HG03354 (cell line): ENCODE measurements around the gene SNX9.
"Not testable (repeated sequence)": the region's sequence is repeated elsewhere in the genome, so short reads cannot be mapped to it uniquely, and the experiment has no call there.

Experiments used
- ATAC-seq: cut with Tn5 transposase; IDR thresholded peaks from one replicate; pipeline ENCODE4 v1.9.1; 2021; ENCODE audit warnings: mild to moderate bottlenecking; ENCODE audit not compliant: unreplicated experiment, poor library complexity, severe bottlenecking

The SNX9 gene

DNA sequence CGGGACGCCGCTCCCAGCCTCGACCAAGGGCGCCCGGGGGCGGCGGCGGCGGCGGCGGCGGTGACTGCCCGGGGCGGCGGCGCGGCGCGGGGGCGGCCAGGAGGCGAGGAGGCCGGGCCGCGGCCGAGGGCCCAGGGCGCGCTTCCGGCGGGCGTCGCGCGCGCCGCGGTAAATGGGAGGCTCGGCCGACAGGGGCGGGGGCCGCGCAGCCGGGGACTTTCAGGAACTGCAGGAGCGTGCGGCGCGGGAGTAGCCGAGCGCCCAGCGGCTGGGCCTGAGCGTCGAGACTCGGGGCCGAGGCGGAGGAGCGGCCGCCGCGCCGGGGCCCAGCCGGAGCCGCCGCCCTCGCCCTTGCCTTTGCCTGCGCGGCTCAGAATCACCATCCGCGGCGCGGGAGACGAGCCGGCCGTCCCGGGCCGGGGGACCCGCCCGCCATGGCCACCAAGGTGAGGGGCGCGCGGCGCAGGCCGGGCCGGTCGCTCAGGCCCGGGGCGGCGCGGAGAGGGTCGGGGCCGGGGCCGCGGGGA lies at the start of gene SNX9:
SNX9 (plus strand) TSS at position 246 of the 527 bp plus-strand sequence; CDS start at position 435, 189 bp downstream.
- ATAC-seq: peak; percentile 73

DNA sequence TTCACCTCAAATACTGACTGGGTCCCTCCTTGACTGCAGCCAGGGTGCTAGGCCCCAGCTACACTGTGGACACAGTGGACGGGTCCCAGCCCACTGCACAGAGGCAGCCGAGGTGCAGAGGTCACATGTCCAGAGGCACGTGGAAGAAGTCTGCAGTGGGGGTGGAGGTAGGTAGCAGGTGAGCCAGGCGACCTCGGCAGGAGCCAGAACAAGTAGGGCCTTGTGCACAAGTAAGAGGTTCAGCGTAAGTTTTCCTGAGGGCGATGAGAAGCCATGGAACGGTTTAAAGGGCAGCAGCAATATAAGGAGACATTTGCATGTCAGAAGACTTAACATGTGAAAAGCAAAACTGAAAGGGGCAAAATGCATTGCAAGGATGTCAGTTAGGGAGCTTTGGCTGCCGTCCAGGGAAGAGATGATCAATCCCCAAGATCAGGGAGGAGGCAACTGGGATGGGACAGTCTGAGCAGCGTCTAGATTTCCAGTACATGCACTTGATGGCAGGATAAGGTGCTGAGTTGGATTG lies 49.7 kb upstream of the SNX9 start:
- ATAC-seq: no peak

DNA sequence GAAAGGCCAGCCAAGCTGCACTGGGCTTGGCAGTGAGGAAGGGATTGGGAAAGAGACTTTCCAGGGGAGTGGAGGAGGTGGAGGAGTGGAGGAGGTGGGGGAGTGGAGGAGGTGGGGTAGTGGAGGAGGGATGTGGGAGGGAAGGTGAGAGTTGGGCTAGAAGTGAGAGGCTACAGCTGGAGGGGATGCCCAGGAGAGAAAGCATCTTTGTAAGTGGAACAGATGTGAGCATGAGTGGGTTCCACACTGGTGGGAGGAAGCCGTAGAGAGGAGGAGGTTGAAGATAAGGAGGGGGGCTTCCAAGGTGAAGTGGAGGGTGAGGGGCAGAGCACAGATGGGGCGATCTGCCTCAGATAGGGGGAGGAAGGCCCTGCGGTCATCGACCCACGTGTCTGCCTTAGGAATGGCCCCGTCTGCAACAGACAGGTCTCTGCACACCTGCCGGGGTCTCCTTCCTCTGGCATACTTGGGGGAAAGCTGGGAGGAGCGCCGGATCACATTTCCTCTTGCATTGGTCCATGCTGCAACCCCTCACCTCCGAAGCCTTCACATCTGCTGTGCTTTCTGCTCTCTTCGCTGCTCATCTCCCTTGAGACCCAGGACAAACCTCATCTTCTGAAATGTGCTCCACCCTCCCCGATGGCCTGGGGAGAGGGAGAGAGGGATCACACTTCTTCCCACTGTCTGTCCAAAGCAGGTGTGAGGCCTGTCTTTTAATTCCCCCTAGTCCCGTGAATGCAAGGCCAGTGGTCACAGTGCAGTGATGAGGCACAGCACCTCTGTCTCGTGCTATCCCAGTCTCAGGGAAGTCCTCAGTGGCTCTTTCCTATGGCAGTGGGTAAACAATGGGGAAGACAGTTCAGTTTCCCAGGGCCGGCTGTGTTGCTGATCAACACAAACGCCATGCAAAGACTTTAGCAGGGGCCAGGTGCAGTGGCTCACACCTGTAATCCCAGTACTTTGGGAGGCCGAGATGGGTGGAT lies 48.6 kb upstream of the SNX9 start:
- ATAC-seq: no peak

DNA sequence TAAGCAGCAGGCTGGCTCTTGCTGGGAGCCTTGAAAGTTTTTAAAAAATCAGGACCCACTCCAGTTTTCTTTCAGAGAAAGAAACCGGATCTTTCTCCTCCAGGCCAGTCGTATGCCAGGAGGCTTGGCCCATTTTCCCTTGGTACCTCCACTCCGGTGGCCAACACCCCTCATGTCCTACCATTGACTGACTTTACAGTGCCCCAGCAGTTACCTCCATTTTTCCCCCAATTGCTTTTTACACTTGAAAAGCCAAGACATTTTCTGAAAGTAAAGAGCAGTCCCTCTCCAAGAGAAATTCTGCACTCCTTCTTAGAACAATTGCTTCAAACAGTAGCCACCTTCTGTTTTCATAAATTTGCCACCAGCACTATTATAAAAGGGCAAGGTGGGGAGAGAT lies 47.7 kb upstream of the SNX9 start:
- no peak for ATAC-seq

DNA sequence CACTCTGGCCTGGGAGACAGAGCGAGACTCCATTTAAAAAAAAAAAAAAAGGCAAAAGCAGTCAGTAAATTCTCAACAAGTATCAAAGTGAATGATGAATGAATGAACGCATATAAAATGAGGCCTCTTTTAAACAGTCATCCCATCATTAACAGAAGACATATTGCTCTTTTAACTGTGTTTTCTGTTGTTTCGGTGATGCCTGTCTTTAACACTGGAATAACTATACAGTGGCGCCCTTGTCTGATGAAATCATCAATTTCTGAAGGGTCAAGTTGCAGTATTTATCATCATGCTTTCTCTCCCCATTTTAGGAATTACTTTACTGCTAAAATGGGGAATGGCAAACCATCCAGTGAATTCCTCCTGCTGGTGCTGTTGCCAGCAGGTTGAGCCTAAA lies 45.7 kb upstream of the SNX9 start:
- ATAC-seq: no peak

DNA sequence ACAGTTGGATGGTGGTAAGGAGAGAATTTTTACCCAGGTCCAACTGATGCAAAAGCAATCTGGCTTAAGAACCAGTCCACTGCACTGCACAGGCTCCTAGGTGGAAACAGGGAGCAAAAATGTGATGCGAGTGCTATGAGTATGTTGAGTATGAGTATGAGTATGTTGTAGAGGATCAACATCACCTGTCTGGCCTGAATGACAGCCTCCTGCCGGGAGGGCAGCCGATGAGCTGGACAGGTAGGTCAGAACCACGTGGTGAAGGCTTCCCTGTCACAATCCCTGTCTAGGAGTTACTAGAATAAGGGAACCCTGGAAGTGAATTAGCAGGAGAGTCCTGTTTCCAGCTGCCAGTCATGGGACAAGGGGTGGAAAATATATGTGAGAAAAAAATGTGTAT lies 44.3 kb upstream of the SNX9 start:
- ATAC-seq: no peak

GRCh38 chr6:157779705-157780604 lies 43.1 kb upstream of the SNX9 start:
- no peak for ATAC-seq

- ATAC-seq: no peak
Measured at GRCh38 chr6:157785636-157786035, 37.4 kb upstream of the SNX9 start.

DNA sequence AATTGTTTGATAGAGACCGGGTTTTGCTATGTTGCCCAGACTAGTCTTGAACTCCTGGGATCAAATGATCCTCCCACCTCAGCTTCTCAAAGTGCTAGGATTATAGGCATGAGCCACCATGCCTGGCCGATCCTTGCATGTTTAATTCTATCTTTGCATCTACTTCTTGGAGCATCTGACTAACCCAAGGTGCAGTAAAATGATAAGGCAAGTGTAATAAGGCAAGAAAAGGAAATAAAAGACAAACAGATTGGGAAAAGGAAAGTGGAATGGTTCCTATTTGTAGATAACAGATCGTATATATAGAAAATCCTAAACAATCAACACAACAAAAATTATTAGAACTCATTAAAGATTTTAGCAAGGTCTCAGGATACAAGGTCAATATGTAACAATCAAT lies 36.8 kb upstream of the SNX9 start:
- no peak for ATAC-seq

DNA sequence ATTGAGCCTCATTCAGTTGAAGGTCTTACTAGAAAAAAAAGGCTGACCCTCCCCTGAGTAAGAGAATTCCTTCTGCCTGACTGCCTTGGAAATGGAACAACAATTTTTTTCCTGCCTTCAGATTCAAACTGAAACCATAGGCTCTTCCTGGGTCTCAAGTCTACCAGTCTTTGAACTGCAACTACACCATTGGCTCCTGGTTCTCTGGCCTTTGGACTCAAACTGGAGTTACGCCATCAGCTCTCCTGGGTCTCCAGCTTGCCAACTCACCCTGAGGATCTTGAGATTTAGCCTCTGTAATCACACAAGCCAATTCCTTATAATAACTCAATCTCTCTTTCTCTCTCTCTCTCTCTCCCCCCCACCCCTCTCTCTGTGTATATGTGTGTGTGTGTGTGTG lies 36.0 kb upstream of the SNX9 start:
- no peak for ATAC-seq

DNA sequence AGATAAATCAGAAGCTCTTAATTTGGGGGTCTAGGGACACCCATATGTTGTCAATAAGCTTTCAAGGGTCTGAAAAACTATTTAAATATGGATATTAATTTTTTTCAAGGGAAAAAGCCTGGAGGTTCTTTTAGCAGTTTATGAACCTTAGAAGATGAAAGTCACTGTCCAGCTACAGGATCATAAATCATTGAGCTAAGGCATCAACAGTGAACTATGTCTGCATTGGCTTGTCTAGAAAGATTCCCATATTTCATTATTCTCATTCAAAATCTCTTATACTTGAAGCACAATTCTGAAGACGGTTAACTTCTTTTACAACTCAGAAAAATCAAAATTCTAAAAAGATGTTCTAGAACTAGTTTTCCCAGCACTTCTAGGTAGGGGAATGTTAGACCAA lies 34.9 kb upstream of the SNX9 start:
- ATAC-seq: no peak

GRCh38 chr6:157789297-157789696 lies 33.7 kb upstream of the SNX9 start:
- ATAC-seq: no peak

- ATAC-seq: no peak
Measured at GRCh38 chr6:157789861-157790260, 33.2 kb upstream of the SNX9 start.

DNA sequence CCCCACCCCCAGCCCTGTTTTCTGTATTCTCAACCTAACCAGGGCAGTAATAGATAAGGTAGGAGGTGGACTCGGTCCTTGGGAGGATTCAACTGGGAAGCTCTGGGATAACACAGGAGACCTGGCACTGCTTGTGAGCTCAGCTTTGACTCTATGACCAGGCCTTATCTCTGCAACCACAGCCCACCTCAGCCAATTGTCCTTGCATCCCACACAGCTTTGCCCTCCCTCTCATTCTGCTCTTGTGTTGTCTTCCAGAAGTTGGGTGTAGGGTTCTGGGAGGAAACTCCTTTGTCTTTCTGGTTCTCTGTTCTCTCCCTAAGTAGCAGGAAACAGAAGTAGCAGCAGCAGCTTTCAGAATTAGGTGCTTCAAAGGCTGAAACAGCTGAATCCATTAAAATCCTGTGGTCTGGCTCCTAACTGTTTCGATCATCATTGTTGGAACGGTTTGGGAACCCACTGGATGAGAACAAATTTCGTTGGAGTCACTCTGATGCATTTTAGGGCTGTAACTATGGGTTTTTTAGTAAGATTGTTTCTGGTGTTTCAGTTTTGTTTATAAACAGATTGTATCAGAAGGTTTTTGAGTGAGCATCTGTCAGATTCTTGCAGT lies 32.4 kb upstream of the SNX9 start:
- ATAC-seq: no peak

DNA sequence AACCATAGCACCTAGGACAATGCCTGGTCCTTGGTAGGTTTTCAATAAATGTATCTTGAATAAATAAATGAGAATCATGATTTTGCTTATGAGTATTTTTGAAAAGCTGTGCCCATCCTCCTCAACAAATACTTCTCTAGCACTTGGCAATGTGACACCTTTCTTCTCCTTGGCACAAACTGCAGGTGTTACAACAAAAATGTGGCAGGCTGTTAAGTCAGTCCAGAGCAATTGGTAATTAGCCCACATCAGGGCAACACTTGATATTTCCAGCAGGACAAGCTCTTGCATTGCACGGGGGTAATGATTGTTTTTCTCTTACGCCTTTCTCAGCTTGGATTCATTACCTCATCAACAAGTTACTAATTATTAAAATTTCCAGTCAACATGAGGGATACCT lies 31.6 kb upstream of the SNX9 start:
- ATAC-seq: no peak

DNA sequence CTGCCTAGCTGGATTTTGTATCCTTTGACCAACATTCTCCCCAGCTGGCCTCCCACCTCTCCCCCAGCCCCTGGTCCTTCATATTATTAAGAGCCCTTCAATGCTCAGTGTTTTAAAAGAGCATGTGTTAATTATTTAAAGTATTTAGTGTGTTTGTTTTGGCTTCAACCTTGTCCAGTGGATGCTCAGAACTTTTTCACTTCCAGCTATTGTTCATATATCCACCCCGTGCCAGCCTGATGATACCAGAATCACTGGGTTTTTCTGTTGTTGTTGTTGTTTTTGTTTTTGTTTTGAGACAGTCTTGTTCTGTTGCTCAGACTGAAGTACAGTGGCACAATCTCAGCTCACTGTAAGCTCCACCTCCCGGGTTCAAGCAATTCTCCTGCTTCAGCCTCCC lies 30.4 kb upstream of the SNX9 start:
- ATAC-seq: no peak

GRCh38 chr6:157794012-157794411 lies 29.0 kb upstream of the SNX9 start:
- not testable (repeated sequence) for ATAC-seq

GRCh38 chr6:157795841-157796240 lies 27.2 kb upstream of the SNX9 start:
- no peak for ATAC-seq

- ATAC-seq: no peak
Measured at GRCh38 chr6:157798851-157799250, 24.2 kb upstream of the SNX9 start.

- ATAC-seq: not testable (repeated sequence)
Measured at GRCh38 chr6:157799561-157799960, 23.5 kb upstream of the SNX9 start.
